Measurements from ENCODE around the gene FAM53C.

GRCh38 chr5:138339091-138339456 is 1.0 kb downstream of the FAM53C start:
- TF ChIP-seq CTCF (conservative IDR thresholded peaks at IDR 0.05; ENCODE audit: low read length) (no peak), EZH2phosphoT487 (IDR thresholded peaks at IDR 0.05; ENCODE audit: borderline replicate concordance) (no peak)
